HG03520 (cell line): ENCODE data around the gene RGS9.
A peak's percentile ranks its signal among the peaks of the same experiment; 100 is the strongest.
"Not testable (repeated sequence)": the region's sequence is repeated elsewhere in the genome, so short reads cannot be mapped to it uniquely, and the experiment has no call there.

ENCODE experiments used
- ATAC-seq: cut with Tn5 transposase; IDR thresholded peaks from one replicate; pipeline ENCODE4 v1.9.1; 2021; ENCODE audit warnings: mild to moderate bottlenecking, moderate library complexity; ENCODE audit not compliant: unreplicated experiment

RGS9 gene

GRCh38 chr17:65155622-65156021 lies 18.5 kb downstream of the RGS9 start:
- no peak for ATAC-seq

DNA sequence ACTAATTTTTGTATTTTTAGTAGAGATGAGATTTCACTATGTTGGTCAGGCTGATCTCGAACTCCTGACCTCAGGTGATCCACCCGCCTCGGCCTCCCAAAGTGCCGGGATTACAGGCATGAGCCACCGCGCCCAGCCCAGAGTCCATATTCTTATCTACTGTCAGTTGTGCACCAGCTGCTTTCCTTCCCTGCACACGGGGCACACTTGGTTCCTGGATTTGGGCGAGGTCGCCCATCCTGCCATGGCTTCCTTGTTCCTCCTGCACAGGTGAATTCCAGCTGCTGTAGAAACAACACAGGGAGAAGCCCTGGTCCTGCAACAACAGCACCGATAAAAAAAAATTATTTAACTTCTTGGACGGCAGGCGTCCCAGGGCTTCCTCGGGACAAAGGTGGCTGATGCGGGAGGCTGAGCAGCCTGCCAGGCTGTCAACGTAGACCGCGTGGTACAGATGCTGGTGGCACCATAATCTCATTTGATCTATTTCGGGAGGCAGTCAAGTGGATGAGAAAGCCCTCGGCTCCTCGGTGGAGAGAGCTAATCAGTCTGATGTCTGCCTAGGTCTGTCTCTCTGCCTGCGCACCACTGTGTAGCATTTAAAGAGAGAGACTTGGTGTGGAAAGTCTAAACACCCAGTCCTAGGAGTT lies 19.1 kb downstream of the RGS9 start:
- no peak for ATAC-seq

DNA sequence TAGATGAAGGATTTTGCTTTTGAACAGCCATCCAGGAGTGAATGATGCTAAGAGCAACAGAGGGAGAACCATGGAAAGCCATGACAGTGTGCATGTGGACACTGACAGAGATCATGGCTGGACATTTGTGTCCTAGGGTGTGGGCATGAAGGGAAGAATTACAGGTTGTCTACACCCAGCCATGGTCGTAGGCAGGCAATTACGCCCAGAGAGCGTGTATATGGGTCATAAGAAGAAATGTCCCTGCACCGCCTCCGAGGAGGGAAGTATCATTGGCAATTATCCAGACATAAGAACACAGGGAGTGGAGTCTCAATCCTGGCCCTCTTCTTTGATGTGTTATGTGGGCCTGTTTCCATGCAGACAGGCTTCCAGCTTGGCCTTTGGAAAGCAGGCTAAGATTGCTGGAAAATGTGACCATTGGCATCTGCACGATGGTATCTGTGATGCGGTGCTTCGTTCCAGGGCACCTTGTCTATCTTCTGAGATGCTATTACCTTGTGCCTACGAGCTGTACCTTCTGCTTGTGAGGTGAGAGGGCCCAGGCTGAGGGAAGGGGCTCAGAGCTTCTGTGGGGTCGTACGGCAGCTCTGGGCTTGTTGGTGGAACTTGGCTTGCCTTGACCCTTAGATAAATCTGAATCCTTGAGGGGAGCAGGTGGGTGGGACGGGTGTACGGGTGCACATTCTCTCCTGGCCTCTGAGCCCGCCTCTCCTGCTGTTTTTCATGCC lies 19.8 kb downstream of the RGS9 start:
- no peak for ATAC-seq

DNA sequence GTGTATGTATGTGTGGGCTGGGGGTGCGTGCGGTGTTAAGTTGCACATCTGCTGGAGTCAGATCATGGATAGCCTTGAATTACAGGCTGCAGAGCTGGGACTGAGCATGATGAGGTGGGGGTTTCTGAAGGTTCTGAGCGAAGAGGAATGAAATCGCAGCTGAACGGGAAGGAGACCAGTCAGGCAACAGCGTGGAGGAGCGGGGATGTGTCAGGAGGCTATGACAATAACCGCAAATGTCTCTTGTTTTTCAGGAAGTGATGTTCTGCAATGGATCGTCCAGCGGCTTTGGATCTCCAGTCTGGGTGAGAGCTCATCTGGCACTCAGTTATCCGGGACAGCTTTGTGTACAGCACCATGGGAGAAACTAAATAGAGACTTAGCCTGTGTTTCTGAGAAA lies 20.9 kb downstream of the RGS9 start:
- no peak for ATAC-seq

DNA sequence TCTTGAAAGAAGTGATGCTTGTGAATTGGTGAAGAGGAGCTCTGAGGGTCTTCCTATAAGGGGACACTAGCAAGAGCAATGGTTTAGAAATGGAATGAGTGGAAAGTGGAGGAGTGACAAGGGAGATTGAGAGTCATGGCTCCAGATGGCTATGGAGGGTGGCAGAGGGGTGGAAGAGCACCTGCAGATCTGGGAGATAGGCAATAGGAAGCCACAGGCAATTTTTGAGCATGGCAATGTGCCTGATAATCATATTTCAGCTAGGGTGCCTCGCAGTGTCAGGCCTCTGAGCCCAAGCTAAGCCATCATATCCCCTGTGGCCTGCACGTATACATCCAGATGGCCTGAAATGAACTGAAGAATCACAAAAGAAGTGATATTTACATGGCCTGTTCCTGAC lies 21.5 kb downstream of the RGS9 start:
- no peak for ATAC-seq

DNA sequence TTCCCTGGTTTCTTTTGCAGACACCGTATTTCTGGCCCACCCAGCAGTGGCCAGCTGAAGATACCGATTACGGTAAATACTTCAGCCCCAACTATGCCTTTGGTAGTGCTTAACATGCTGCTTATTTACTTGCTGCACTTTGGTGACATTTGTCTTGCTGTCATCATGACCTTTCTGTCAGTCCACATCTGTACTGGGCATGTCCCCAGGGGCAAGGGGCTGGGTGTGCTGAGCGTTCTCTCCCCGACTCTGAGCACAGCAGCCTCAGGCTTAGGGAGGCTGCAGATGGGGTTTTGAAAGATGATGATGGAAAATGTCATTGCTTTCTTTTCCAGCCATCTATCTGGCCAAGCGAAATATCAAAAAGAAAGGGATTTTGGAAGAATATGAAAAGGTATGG lies 23.3 kb downstream of the RGS9 start:
- ATAC-seq = no peak

- ATAC-seq = peak; percentile 91
Measured at GRCh38 chr17:65163990-65164495, 26.9 kb downstream of the RGS9 start.

DNA sequence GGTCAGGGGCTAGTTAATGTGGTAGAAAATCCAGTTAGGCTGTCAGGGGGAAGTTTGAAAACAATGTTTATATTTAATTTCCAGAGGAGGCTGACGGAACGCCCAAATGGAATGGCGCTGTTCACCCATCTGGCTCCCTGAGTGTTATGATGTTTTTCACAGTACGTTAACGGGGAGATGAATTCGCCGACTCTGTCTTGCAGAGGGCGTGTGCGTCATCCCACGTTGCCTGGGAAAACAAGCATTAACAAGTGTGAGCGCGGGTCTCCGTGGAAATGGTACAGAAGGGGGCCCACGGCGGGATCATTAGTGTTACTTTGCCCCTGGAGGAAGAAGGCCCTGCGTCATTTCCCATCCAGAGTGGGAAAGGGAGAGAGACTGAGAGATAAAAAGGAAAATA lies 29.6 kb downstream of the RGS9 start:
- ATAC-seq = no peak

DNA sequence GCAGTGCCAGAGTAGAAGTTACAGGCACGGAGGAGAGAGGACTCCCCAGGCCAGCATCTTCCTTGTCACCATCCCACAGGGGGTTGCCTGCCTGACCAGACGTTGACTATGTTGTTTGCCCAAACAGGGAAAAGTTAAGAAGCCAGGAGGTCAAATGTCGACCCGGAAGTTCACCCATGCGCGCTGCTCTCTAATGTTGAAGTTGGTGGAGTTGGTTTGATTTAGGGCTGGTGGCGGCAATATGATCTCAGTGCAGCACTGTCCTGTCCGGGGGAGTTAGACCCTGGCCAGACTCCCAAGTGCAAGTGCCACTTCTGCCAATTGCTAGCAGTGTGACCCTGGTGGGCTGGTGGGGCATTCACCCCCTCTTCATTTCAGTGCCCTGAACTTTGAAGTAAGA lies 30.4 kb downstream of the RGS9 start:
- ATAC-seq = no peak

DNA sequence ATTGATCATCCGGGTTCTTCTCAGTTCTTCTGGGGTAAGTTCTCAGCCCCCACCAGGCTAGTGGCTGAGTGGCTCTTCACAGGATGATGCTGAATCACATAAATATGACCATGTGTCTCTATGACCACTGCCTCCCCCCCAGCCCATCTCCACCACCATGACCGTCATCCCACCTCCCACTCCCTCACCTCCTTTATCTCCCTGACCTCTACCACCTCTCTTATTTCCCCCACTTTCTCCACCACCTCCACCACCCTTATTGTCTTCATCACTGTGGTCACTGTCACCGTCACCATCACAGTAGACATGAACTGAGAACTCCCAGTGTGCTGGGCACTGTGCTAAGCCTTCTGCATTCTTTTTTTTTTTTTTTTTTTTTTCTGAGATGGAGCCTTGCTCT lies 32.5 kb downstream of the RGS9 start:
- no peak for ATAC-seq

- ATAC-seq = no peak
Measured at GRCh38 chr17:65170839-65171238, 33.7 kb downstream of the RGS9 start.

GRCh38 chr17:65171752-65172151 lies 34.6 kb downstream of the RGS9 start:
- ATAC-seq = no peak

GRCh38 chr17:65172496-65173136 lies 35.4 kb downstream of the RGS9 start:
- ATAC-seq = no peak

GRCh38 chr17:65173284-65173793 lies 36.2 kb downstream of the RGS9 start:
- no peak for ATAC-seq

DNA sequence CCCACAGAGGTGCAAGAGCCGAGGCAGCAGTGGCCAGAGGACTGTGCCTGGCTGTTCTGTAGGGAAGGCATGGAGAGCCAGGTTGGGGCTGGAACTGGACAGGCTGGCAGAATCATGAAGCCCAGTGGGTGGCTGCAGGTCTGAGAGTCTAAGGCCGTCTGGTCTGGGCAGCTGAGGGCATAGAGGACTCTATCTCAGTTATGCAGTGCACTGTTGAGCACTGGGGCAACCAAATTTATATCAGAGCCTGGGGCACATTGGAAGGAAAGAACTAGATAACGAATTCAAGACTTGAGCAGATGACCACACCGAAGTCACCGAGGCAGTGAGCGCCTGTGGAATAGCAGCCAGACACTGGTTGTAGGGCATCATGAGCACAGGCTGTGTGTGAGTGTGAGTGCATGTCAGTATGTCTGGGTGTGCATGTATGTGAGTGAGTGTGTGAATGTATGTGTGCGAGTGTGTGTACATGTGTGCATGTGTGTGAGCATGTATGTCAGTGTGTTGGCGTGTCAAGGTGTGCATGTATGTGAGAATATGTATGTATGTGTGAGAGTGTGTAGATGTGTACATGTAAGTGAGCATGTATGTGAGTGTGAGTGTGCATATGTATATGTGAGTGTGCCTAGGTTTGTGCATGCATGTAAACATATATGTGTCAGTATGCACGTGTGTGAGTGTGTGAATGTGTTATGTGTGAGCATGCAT lies 37.0 kb downstream of the RGS9 start:
- ATAC-seq = no peak

- ATAC-seq = no peak
Measured at GRCh38 chr17:65174974-65175373, 37.8 kb downstream of the RGS9 start.

DNA sequence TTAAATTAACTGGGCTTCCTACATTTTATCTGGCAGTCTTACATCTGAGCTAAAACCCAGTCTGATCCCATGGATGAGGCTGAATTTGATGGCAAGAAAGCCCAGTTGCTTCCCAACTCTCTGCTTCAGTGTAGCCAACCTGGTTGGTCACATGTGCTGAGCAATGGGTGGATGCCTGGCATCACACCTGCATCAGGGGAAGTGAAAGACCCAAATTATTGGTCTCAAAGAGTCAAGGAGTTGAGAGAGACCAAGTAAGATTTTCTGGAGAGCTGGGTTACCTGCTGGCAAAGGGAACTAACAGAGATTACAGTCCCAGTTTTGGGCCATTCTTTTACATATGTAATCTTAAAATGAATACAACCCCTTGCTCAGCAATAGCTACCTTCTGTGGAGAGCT lies 38.8 kb downstream of the RGS9 start:
- ATAC-seq = no peak

- ATAC-seq = no peak
Measured at GRCh38 chr17:65176646-65177409, 39.7 kb downstream of the RGS9 start.

GRCh38 chr17:65177901-65178300 lies 40.7 kb downstream of the RGS9 start:
- no peak for ATAC-seq

- ATAC-seq = not testable (repeated sequence)
Measured at GRCh38 chr17:65180276-65180675, 43.1 kb downstream of the RGS9 start.
